Lower lobe of right lung (tissue), 2 donors: ENCODE data around the gene SLC19A1. TPM values are rescaled to one million over a fixed set of nuclear protein-coding genes. Genes with fewer than 3 reads are reported as not detected.

Experiments
- ATAC-seq, 2 donors: fragments of 200-7000 bp; cut with Tn5 transposase; one replicate each; pipeline ENCODE4 v1.9.1; 2020 to 2022; ENCODE audit warnings: mild to moderate bottlenecking in 2 of 2, moderate library complexity in 2 of 2
- DNase-seq: peaks from one replicate; pipeline ENCODE4 v3.0.0-alpha.2; 2020
- H3K27ac ChIP-seq: fragments of 200-600 bp; one replicate; pipeline ENCODE4 v1.8.0; 2022
- H3K27me3 ChIP-seq: fragments of 200-600 bp; one replicate; pipeline ENCODE4 v1.8.0; 2022; ENCODE audit warnings: low read depth
- H3K36me3 ChIP-seq: fragments of 200-600 bp; one replicate; pipeline ENCODE4 v1.8.0; 2022; ENCODE audit warnings: mild to moderate bottlenecking
- H3K4me1 ChIP-seq: fragments of 200-600 bp; one replicate; pipeline ENCODE4 v1.8.0; 2022
- H3K4me3 ChIP-seq: fragments of 200-600 bp; one replicate; pipeline ENCODE4 v1.8.0; 2022; ENCODE audit warnings: mild to moderate bottlenecking
- H3K9me3 ChIP-seq: fragments of 200-600 bp; one replicate; pipeline ENCODE4 v1.8.0; 2022
- intact Hi-C: fragments of 100-400 bp; cut with DNase I; formaldehyde crosslinking; loops from one replicate; pipeline ENCODE4 v1.11.0; 2022
- total RNA-seq: library from RNA; stranded (reverse); fragmentation: NEBNext Ultra II Directional; extraction: Animal tissue kit (Norgen Biotek cat#: 25700); gene quantifications from one replicate; pipeline ENCODE4 v1.2.1, GENCODE V29; 2021
- TF ChIP-seq, protein P1 (sequence below): fragments of 200-600 bp; IDR thresholded peaks from one replicate; pipeline ENCODE4 v1.8.0; 2022; ENCODE audit warnings: antibody characterized with exemption, mild to moderate bottlenecking
- donor health status: DM: no; HTN: yes; CAD: no; lungs with severe emphysema.

The SLC19A1 gene
- total RNA-seq, 1 donor from 2014 or later, result 50.7 TPM

GRCh38 chr21:45484318-45484717 lies 57.9 kb downstream of the SLC19A1 start:
- intact Hi-C loops, result no loop called here
- DNase-seq, result no peak

DNA sequence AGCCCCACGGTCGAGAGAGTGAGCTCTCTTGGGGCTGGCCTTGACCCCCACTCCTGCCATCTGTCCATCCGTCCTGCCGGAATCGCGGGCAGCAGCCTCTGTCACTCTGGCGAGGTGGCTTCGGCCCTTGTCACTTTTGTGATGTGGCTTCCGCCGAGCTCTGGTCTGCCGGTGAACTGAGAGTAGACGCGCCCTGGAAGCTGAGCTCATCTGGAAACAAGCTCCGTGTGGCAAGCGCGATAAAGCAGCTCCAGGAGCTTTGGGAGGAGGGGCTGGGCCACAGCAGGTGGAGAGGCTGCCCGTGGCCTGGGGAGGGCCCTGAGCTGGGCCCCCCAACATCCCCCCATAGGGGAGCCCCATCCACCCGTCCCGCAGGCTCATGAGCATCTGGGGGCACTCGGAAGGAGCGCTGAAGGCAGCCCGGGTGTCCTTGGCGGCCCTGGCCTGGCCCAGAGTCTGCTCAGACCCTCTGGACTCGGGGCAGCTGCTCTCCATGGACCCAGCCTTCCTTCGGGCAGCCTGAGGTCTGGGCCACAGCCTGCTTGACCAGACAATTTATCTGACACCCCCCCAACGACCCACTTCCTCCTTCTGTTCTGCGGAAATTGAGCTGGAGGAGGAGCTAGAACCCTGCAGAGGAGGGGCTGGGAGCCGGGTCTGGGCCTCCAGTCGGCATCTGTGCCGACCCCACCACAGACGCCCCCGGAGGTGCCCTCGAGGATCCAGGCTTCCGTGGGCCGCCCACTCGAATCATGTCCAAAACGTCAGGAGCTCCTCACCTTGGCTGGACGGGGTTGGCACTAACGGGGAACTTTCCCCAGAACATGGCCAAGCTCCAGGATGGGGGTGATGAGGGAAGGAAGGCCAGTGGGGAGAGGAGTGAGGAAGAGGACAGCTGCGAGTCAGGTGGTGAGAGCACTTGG lies 59.1 kb downstream of the SLC19A1 start:
- Histone ChIP-seq H3K27me3 (no peaks in the 10 kb centered on the region), H3K27ac (peak overlapping the region; percentile 79), H3K36me3 (peaks cover 25% of the 10 kb centered on the region), H3K4me1 (peaks cover 11% of the 10 kb centered on the region), H3K9me3 (no peaks in the 10 kb centered on the region), H3K4me3 (peak overlapping the region; percentile 27)
- DNase-seq (peak; percentile 65), ATAC-seq (peak in 1 of 2 donors; percentile 28)
- intact Hi-C loops, result no loop called here
- TF ChIP-seq, protein P1, sequence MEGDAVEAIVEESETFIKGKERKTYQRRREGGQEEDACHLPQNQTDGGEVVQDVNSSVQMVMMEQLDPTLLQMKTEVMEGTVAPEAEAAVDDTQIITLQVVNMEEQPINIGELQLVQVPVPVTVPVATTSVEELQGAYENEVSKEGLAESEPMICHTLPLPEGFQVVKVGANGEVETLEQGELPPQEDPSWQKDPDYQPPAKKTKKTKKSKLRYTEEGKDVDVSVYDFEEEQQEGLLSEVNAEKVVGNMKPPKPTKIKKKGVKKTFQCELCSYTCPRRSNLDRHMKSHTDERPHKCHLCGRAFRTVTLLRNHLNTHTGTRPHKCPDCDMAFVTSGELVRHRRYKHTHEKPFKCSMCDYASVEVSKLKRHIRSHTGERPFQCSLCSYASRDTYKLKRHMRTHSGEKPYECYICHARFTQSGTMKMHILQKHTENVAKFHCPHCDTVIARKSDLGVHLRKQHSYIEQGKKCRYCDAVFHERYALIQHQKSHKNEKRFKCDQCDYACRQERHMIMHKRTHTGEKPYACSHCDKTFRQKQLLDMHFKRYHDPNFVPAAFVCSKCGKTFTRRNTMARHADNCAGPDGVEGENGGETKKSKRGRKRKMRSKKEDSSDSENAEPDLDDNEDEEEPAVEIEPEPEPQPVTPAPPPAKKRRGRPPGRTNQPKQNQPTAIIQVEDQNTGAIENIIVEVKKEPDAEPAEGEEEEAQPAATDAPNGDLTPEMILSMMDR, result no peak

More at GRCh38 chr21:45484318-45484717, 57.9 kb downstream of the SLC19A1 start:
- Histone ChIP-seq H3K27me3 (no peaks in the 10 kb centered on the region), H3K4me3 (no peak overlapping the region), H3K36me3 (peaks cover 25% of the 10 kb centered on the region), H3K9me3 (no peaks in the 10 kb centered on the region), H3K27ac (no peak overlapping the region), H3K4me1 (no peaks in the 10 kb centered on the region)
- no peak for ATAC-seq
- TF ChIP-seq, protein P1, result no peak

DNA sequence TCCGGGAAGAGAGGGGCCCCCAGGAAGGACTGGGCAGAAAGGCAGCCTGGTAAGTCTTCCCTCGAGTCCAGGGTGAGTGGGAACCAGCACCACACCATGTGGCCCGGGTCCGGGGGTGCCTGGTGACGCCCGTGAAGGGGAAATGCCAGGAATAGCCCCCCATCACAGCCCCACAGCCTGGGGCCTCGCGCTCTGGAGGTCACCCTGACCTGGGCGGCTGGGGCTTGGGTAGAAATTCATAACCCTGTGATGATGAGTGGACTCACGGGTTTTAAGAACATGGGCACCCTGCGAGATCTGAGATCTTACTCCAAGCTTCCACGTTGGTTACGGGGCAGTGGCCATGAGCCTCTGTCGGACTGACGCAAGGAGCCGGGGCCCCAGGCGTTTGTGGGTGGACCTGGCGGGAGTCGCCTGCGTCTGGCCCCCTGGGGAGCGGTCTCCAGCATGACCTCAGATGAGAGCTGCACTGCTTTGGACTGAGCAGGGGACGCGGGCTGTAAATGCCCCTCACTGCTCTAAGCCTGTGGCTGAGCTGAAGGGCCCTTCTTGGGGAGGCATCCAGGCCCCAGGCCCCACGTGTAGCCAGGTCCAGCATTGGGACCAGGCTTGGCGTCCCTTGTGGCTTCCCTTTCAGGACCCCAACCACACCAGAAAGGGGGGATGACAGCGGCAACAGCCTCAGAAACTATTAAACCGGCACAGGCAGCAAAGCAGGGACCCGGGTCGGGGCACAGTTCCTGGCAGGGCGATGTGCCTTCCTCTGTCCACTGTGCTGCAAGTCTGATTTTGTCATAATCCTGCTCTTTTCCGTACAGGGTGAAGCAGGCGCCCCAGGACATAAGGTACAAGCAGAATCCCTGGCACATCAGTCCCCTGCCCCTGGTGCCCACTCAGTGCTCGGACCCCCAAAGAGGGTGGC lies 60.0 kb downstream of the SLC19A1 start:
- peak overlapping the region; percentile 79 for H3K27ac ChIP-seq
- peak overlapping the region; percentile 27 for H3K4me3 ChIP-seq
- intact Hi-C loops, result no loop called here
- H3K4me1 ChIP-seq, result peaks cover 20% of the 10 kb centered on the region
- H3K27me3 ChIP-seq, result no peaks in the 10 kb centered on the region
- ATAC-seq (no peak), DNase-seq (no peak)
- peaks cover 28% of the 10 kb centered on the region for H3K36me3 ChIP-seq
- TF ChIP-seq, protein P1, result no peak
- H3K9me3 ChIP-seq, result no peaks in the 10 kb centered on the region

- ATAC-seq (no peak), DNase-seq (no peak)
- no peak overlapping the region for H3K27ac ChIP-seq
- peaks cover 20% of the 10 kb centered on the region for H3K4me1 ChIP-seq
- peaks cover 24% of the 10 kb centered on the region for H3K36me3 ChIP-seq
- H3K9me3 ChIP-seq, result no peaks in the 10 kb centered on the region
- H3K27me3 ChIP-seq, result no peaks in the 10 kb centered on the region
- intact Hi-C loops, result no loop called here
- TF ChIP-seq, protein P1, result no peak
- H3K4me3 ChIP-seq, result no peak overlapping the region
Measured at GRCh38 chr21:45481566-45481965, 60.7 kb downstream of the SLC19A1 start.

DNA sequence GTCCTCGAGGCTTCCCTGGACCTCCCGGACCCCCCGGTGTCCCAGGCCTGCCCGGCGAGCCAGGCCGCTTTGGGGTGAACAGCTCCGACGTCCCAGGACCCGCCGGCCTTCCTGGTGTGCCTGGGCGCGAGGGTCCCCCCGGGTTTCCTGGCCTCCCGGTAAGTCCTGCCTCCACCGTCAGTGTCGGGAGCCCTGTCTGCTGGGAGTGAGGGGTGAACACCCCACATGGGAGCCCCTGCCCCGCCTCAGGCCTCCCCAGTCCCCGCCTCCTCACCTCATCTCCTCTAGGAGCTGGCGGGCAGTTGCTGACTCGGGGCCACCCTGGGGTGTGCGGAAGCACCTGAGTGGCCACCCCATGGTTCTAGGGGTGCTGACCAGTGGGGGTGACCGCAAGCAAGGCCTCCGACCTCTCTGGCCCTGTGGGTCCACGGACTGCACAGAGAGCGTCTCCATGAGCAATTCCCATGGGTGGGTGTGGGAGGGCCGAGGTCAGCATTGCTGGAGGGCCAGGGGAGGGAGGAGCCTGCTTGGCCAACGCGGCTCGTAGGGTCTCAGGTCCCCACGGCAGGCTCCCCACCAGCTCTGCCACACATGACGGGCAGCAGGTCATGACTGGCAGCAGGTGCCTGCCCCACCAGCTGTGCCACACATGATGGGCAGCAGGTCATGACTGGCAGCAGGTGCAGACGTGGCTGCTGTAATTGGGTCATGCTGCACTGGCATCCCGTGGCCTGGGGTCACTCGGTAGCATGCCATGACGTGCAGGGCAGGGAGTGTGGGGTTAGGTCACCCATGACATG lies 61.3 kb downstream of the SLC19A1 start:
- no peak overlapping the region for H3K4me3 ChIP-seq
- ATAC-seq, result no peak
- no peaks in the 10 kb centered on the region for H3K27me3 ChIP-seq
- peaks cover 28% of the 10 kb centered on the region for H3K36me3 ChIP-seq
- H3K4me1 ChIP-seq, result peaks cover 20% of the 10 kb centered on the region
- intact Hi-C loops, result no loop called here
- DNase-seq, result no peak
- no peaks in the 10 kb centered on the region for H3K9me3 ChIP-seq
- no peak overlapping the region for H3K27ac ChIP-seq
- TF ChIP-seq, protein P1, result no peak
